Stimulated activated CD4-positive, alpha-beta T cell treated with anti-CD3 and anti-CD28 coated beads, Interleukin-1b, Interleukin-23, amount 100 ng/mL, for 4 hours (primary cell): Measurements from ENCODE around the gene PERM1.
"Not testable (repeated sequence)": the region's sequence is repeated elsewhere in the genome, so short reads cannot be mapped to it uniquely, and the experiment has no call there.

Source experiments
- DNase-seq, 2 donors: peaks; one replicate each; pipeline ENCODE4 v3.0.0-alpha.2; 2020; ENCODE audit warnings: low read depth in 2 of 2

The PERM1 gene

GRCh38 chr1:946811-947210 lies 35.1 kb downstream of the PERM1 start:
- not testable (repeated sequence) for DNase-seq

- DNase-seq, result no peak
Measured at GRCh38 chr1:945688-946556, 36.0 kb downstream of the PERM1 start.

GRCh38 chr1:944341-945325 lies 37.3 kb downstream of the PERM1 start:
- no peak for DNase-seq

GRCh38 chr1:943545-944340 lies 38.1 kb downstream of the PERM1 start:
- no peak for DNase-seq

GRCh38 chr1:942864-943533 lies 38.9 kb downstream of the PERM1 start:
- DNase-seq, result no peak

GRCh38 chr1:942411-942821 lies 39.5 kb downstream of the PERM1 start:
- DNase-seq, result no peak

GRCh38 chr1:941588-942383 lies 40.1 kb downstream of the PERM1 start:
- DNase-seq, result no peak

- DNase-seq, result no peak
Measured at GRCh38 chr1:941015-941587, 40.8 kb downstream of the PERM1 start.

- no peak for DNase-seq
Measured at GRCh38 chr1:940107-941014, 41.5 kb downstream of the PERM1 start.

- DNase-seq, result no peak
Measured at GRCh38 chr1:939511-940106, 42.3 kb downstream of the PERM1 start.

GRCh38 chr1:938711-939489 lies 43.0 kb downstream of the PERM1 start:
- DNase-seq, result no peak

- no peak for DNase-seq
Measured at GRCh38 chr1:938088-938683, 43.7 kb downstream of the PERM1 start.

- DNase-seq, result no peak
Measured at GRCh38 chr1:937521-937920, 44.4 kb downstream of the PERM1 start.

GRCh38 chr1:936348-937264 lies 45.3 kb downstream of the PERM1 start:
- DNase-seq, result no peak

GRCh38 chr1:935751-936231 lies 46.1 kb downstream of the PERM1 start:
- DNase-seq, result no peak
